NCI-H345 treated with DMSO at 0.1 percent for 48 hours (cell line): ENCODE data around the gene ZNF316.
"Not testable (repeated sequence)": the region's sequence is repeated elsewhere in the genome, so short reads cannot be mapped to it uniquely, and the experiment has no call there.

Experiments
- DNase-seq: peaks from one replicate; lab custom pipeline; 2025; ENCODE audit not compliant: unreplicated experiment; lab: John Stamatoyannopoulos, UW

The ZNF316 gene

DNA sequence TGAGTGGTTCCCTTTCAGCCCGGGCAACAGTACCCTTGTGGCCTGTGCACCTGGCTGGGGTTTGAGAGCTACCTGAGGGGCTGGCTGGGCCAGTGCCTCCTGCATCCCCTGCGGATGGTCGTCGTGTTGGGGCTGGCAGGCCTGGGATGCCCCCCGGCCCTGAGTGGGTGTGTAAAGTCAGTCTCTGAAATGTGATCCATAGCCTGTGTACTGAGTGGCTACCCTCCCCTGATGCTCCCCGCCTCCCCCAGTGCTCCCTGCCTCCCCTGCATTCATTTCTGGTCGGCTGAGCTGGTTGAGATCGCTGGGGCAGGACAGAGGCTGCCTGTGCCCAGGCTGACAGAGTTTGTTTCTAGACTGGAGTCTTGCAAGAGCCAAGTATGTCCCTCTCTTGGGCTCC is 9.3 kb downstream of the ZNF316 start:
- DNase-seq = no peak

DNA sequence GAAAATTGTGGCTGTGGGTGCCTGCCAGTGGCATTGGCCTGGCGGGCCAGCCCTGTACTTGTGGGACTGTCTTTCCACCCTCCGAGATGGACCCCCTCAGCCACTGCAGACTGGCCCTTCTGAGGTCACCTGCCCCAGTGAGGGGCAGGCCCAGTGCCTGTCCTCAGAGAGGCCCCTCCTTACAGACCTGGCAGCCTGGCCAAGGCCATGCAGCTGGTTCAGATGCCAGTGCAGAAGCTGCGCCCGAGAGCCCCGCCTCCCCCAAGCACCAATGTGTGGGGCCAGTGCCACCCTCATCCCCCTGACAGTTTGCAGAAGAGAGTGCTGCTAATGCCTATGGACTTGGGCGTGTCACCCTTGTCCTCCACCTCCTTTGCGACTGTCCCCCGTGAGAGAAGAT is 10.0 kb downstream of the ZNF316 start:
- DNase-seq = no peak

- no peak for DNase-seq
Observed at GRCh38 chr7:6647541-6647940, 10.4 kb downstream of the ZNF316 start.

DNA sequence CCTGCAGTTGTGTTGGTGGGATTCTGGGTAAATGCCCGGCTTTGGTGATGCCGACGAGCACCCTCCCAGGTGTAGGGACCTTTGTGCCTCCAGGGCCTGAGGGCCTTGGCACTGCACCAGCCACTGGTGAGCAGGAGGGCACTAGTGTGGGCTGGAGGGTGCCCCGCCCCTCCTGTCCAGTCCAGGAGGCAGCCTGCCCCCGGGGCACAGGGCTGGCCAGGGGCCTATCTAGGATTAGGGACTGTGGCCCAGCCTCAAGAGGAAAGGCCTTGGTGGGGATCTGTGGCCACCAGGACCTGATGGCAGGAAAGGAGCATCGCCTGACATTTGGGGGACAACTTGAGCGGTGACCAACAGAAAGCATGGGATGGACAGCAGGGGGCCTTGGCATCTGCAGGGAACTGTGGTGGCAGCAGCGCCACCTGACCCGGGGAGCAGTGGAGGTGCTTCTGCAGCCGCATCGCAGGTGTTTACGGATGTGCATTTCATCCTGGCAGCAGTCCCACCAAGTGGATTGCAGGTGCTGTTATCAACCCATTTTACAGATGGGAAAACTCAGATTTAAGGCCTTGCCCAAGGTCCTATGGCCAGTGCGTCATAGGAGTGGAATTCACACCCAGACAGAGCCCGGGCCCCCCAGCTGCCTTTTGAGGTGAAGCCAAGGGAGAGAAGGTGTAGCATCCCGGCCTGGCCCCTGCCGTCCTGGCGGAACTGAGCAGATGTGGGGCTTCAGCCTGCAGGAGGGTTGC is 11.1 kb downstream of the ZNF316 start:
- DNase-seq = no peak

DNA sequence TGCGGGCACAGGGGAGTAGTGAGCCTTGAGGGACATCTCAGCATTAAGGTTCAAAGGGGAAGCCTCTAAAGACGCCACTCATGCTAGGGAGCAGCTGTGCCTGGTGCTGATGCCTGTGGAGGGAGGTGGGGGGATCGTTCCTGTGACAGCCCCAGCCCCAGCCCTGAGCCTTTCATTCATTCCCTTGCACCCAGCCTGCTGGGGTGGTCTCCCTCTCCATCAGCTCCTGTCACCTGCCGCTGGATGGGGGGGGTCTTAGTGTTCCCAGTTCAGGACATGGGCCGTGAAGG is 11.6 kb downstream of the ZNF316 start:
- DNase-seq = no peak

DNA sequence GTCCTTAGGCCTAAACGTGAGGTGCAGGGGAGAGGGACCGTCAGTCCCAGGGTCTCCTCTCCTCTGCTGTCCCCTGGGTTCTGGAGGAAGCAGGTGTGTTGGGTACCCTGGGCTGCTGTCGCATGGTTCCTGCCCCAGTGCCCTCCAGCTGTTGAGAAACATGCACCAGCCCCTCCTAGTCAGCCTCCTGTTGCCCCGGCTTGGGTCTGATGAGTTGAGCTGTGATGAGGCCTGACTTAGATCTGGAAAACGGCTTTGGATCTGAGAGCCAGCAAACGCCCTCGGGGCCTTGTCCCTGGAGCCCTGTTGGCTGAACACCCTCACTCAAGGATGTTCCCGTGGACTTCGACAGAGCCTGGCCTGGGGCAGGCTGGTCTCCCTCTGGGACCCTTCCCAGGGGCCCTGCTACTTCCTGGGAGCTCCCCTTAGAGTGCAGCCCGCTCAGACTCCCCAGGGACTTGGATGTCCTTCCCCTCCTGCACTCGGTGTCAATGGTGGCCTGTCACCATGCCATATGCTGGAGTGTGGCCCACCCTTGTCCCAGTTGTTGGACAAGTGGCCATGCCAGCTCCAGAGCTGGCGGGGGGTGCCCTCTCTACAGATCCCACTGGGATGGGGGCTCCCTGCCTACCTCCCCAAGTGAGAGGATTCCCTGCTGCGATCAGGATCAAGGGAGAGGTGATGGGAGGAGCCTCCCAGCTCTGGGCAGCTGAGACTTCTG is 12.3 kb downstream of the ZNF316 start:
- DNase-seq = no peak

DNA sequence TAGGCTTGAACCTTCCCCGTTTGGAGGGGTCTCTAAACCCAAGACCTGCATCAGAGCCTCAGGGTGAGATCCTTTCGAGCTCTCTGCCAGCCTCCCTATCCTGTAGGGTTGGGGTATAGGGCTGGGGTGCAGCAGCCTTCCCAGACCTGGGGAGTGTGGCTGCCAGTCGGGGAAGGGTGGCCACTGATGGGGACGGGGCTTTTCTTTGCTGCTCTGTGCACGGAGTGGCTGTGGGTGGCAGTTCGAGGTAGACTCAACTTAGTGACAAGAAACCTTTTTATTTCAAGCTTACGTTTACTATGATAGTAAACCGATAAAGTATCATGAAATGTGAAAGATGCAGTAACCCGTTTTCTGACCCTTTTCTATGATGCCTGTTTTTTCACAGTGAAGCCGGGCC is 13.0 kb downstream of the ZNF316 start:
- DNase-seq = no peak

GRCh38 chr7:6650521-6651011 is 13.4 kb downstream of the ZNF316 start:
- DNase-seq = no peak

DNA sequence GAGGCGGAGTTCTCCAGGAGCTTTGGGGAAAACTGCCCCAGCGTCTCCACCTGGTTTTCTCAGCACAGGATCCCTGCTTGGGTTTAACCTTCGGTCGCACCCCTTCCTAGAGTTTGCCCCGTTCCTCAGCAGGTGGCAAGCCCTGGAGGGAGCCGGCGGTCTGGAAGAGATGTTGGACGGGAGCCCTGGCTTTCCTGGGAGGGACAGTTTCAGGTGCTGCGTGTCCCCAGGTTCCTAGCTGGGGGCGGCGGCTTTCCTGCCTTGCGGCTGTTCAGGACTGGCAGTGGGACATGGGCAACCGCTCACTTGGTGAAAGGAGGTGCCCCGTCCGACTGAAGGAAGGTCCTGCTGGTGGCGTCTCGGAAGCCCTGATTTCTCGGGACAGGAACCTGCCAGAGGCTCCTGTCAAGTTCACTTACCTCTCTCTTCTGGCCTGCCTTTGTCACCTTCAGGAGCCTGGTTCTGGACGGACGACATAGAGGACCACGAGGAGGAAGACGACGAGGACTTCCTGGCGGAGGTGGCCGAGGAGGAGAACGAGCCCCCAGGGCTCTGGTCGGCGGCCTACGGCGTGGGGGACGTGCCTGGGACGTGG is 14.8 kb downstream of the ZNF316 start:
- no peak for DNase-seq

DNA sequence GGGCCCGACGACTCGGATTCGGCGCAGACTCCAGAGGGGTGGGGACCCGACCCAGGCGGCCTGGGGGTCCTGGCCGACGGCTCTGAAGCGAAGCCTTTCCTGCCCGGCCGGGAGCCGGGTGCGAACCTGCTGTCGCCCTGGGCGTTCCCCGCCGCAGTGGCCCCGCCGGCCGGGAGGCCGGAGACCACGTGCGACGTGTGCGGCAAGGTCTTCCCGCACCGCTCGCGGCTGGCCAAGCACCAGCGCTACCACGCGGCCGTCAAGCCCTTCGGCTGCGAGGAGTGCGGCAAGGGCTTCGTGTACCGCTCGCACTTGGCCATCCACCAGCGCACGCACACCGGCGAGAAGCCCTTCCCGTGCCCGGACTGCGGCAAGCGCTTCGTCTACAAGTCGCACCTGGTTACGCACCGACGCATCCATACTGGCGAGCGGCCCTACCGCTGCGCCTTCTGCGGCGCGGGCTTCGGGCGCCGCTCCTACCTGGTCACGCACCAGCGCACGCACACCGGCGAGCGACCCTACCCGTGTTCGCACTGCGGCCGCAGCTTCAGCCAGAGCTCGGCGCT is 15.4 kb downstream of the ZNF316 start:
- no peak for DNase-seq

- DNase-seq = no peak
Observed at GRCh38 chr7:6653071-6654003, 16.2 kb downstream of the ZNF316 start.

DNA sequence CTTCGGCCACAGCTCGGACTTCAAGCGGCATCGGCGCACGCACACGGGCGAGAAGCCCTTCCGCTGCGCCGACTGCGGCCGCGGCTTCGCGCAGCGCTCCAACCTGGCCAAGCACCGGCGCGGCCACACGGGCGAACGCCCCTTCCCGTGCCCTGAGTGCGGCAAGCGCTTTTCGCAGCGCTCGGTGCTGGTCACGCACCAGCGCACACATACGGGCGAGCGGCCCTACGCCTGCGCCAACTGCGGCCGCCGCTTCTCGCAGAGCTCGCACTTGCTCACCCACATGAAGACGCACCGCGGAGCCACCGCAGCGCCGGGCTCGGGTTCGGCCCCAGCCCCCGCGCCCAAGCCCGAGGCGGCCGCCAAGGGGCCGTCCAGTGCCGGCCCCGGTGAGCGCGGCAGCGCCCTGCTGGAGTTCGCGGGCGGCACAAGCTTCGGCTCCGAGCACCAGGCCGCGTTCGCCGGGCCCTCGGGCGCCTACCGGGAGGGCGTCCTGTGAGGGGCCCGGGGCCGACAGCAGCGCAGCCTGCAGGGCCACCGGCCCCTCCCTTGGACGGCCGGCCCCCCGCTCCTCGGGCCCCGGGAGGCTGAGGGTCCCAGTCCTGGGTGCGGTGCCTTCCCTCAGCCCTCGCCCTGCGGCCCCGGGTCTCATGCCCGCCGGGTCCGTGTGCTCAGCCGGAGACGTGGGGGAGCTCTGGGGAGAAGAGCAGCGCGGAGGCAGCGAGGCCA is 17.2 kb downstream of the ZNF316 start:
- no peak for DNase-seq

DNA sequence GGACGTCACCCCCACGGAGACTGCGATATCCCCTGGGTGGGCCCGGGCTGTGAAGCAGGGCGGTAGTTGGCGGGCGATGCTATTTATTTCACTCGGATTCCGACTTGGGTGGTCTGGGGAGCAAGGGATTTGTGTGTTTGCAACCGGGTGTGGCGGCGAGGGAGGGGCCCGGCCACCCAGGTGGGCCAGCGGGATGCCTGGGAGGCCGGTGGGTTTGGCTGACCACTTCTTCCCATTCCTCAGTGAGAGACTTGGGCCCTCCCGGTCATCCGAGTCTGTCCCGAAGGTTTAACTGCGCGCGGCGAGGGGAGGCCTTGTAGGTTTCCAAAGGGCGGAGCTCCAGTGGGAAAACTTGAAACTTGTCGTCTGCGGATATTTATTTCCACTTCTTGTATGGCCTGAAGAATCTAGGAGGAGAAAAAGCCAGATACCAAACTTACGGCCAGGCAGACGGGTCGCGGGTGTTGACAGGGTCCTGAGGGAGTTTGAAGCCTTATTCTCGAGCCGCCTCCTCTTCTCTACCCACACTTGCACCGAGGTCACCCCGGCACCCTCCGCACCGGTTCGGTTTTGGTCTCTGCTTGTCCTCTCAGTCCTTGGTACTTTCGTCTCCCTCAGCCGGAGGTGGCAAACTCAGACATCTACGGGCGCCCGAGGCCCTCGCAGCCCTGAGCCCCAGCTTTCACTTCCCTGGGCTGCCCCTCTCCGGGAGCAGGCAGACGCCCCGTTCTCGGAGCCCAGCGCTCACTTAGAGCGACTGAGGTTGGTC is 17.9 kb downstream of the ZNF316 start:
- no peak for DNase-seq

GRCh38 chr7:6655636-6656385 is 18.7 kb downstream of the ZNF316 start:
- DNase-seq = no peak

DNA sequence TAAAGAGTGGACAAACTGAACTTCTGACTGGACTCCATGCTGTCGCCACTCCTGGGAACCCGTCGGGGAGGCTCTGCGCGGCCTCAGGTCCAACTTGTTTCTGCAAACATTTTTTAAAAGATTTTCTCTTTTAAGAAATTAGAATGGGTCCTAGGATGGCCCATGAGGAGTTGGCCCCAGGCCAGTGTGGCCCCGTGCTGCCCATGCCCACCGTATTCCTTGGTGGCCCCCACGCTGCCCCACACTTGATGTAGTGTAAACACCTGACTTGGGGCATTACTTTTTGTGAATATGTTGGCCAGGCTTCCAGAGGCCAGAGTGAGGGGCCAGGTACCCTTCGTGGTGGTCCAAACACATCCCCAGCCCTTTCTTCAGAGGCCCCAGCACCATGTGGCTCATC is 19.3 kb downstream of the ZNF316 start:
- DNase-seq = no peak

GRCh38 chr7:6658618-6659345 is 21.7 kb downstream of the ZNF316 start:
- no peak for DNase-seq

DNA sequence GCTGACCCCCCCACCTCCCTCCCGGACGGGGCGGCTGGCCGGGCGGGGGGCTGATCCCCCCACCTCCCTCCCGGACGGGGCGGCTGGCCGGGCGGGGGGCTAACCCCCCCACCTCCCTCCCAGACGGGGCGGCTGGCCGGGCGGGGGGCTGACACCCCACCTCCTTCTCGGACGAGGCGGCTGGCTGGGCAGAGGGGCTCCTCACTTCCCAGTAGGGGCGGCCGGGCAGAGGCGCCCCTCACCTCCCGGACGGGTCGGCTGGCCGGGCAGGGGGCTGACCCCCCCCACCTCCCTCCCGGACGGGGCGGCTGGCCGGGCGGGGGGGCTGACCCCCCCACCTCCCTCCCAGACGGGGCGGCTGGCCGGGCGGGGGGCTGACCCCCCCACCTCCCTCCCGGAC is 33.7 kb downstream of the ZNF316 start:
- not testable (repeated sequence) for DNase-seq

GRCh38 chr7:6675807-6676405 is 38.8 kb downstream of the ZNF316 start:
- no peak for DNase-seq
